ENCODE measurements around the gene P2RY11.

DNA sequence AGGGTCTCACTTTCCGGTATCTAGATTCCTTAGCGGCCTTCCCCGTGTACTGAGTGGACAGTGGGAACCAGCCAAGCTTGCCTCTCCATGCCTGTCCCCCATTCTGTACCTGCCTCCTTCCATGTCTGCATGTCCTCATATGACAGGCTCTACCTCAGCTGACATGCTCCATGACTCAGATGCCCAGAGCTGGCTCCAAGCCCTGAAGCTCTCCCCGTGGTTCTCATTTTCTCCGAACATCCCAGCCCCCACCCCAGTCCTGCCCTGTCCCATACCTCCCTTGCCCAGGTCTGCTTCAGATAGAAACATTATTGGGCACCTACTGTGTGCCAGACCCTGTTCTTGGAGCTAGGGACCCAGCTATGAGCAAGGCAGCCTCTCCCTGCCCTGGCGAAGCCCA, 42.4 kb upstream of the P2RY11 start:
- TF ChIP-seq SP1 (IDR thresholded peaks at IDR 0.05) = no peak
- TF ChIP-seq FOXK2 (IDR thresholded peaks at IDR 0.05) = no peak
- TF ChIP-seq FOXM1 (IDR thresholded peaks at IDR 0.05; ENCODE audit: borderline replicate concordance) = no peak
- TF ChIP-seq, protein P1, sequence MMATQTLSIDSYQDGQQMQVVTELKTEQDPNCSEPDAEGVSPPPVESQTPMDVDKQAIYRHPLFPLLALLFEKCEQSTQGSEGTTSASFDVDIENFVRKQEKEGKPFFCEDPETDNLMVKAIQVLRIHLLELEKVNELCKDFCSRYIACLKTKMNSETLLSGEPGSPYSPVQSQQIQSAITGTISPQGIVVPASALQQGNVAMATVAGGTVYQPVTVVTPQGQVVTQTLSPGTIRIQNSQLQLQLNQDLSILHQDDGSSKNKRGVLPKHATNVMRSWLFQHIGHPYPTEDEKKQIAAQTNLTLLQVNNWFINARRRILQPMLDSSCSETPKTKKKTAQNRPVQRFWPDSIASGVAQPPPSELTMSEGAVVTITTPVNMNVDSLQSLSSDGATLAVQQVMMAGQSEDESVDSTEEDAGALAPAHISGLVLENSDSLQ (IDR thresholded peaks at IDR 0.05) = no peak
- no peak for TF ChIP-seq FOXA1 (IDR thresholded peaks at IDR 0.05)
- no peak for TF ChIP-seq BHLHE40 (IDR thresholded peaks at IDR 0.05; ENCODE audit: borderline replicate concordance)
- TF ChIP-seq NFRKB (IDR thresholded peaks at IDR 0.05) = no peak
- TF ChIP-seq ARNT (IDR thresholded peaks at IDR 0.05) = no peak
- TF ChIP-seq ELF4 (IDR thresholded peaks at IDR 0.05) = no peak
- no peak for TF ChIP-seq TARDBP (IDR thresholded peaks at IDR 0.05)
- no peak for TF ChIP-seq SUZ12 (IDR thresholded peaks at IDR 0.05)
- TF ChIP-seq HDGF (IDR thresholded peaks at IDR 0.05; ENCODE audit: borderline replicate concordance) = no peak
- no peak for TF ChIP-seq ZNF384 (IDR thresholded peaks at IDR 0.05)
- no peak for TF ChIP-seq LEF1 (IDR thresholded peaks at IDR 0.05; ENCODE audit: borderline replicate concordance)

Data from HEK293T (cell line).